ENCODE data around the gene DIO2.

- TF ChIP-seq E2F4 (CRISPR knock-in tag; IDR thresholded peaks at IDR 0.05; ENCODE audit: borderline replicate concordance, low read depth), result no peak
- no peak for TF ChIP-seq TCF7 (CRISPR knock-in tag; IDR thresholded peaks at IDR 0.05; ENCODE audit: low read depth)
- TF ChIP-seq, protein P1, sequence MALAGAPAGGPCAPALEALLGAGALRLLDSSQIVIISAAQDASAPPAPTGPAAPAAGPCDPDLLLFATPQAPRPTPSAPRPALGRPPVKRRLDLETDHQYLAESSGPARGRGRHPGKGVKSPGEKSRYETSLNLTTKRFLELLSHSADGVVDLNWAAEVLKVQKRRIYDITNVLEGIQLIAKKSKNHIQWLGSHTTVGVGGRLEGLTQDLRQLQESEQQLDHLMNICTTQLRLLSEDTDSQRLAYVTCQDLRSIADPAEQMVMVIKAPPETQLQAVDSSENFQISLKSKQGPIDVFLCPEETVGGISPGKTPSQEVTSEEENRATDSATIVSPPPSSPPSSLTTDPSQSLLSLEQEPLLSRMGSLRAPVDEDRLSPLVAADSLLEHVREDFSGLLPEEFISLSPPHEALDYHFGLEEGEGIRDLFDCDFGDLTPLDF (CRISPR knock-in tag; IDR thresholded peaks at IDR 0.05), result no peak
Observed at GRCh38 chr14:80233470-80234089, 22.3 kb upstream of the DIO2 start.

Data from WTC11 (cell line).